Caco-2 (cell line): ENCODE data around the gene RPS16. TPM values are rescaled to one million over a fixed set of nuclear protein-coding genes. Genes with fewer than 3 reads are reported as not detected.

Experiments
- BruUV-seq: library from RNA; stranded (reverse); fragments of 400-500 nt; replicated peaks from 2 replicates; lab custom pipeline; 2021; lab: Mats Ljungman, UMichigan
- CTCF ChIA-PET: fragments of 300-600 bp; sonication (Branson Sonifier 250); formaldehyde crosslinking; loops from one replicate; lab custom pipeline; 2022; ENCODE audit warnings: antibody characterized with exemption; lab: Charles Lee
- POLR2A ChIA-PET: fragments of 300-600 bp; sonication (Branson Sonifier 250); formaldehyde crosslinking; loops from one replicate; lab custom pipeline; 2022; ENCODE audit warnings: antibody characterized with exemption; lab: Charles Lee
- DNase-seq, 2 experiments: peaks; one replicate each; pipeline versions ENCODE4 v3.0.0 to v3.0.0-alpha.2; 2020 to 2022
- H3K27me3 ChIP-seq: replicated peaks from 2 replicates; pipeline ENCODE4 v1.6.0; 2011; ENCODE audit warnings: low read length; ENCODE audit not compliant: control insufficient read depth, insufficient read depth
- H3K36me3 ChIP-seq: 2 replicates; pipeline ENCODE4 v1.5.1; 2011; ENCODE audit warnings: low read length; ENCODE audit not compliant: control insufficient read depth, insufficient read depth
- H3K4me1 ChIP-seq: fragments of 250-450 bp; sonication (Bioruptor Pico); 2 replicates; pipeline ENCODE4 v1.5.1; 2020; ENCODE audit warnings: mild to moderate bottlenecking
- H3K4me3 ChIP-seq: 2 replicates; pipeline ENCODE4 v1.5.1; 2011; ENCODE audit warnings: low read depth, mild to moderate bottlenecking, control low read depth, low read length
- H3K9me3 ChIP-seq: fragments of 250-450 bp; sonication (Bioruptor Pico); 2 replicates; pipeline ENCODE4 v1.5.1; 2020; ENCODE audit warnings: mild to moderate bottlenecking, moderate library complexity
- H3K27ac Mint-ChIP-seq: one replicate; pipeline ENCODE4 v1.8.0; 2022; ENCODE audit warnings: mixed read lengths; ENCODE audit not compliant: unreplicated experiment
- H3K27me3 Mint-ChIP-seq: one replicate; pipeline ENCODE4 v1.8.0; 2022; ENCODE audit warnings: mixed read lengths; ENCODE audit not compliant: insufficient read depth, unreplicated experiment
- H3K36me3 Mint-ChIP-seq: one replicate; pipeline ENCODE4 v1.8.0; 2022; ENCODE audit warnings: mild to moderate bottlenecking, mixed read lengths; ENCODE audit not compliant: insufficient read depth, unreplicated experiment
- H3K4me1 Mint-ChIP-seq: one replicate; pipeline ENCODE4 v1.8.0; 2022; ENCODE audit warnings: low read depth, mixed read lengths; ENCODE audit not compliant: unreplicated experiment
- H3K4me3 Mint-ChIP-seq: one replicate; pipeline ENCODE4 v1.8.0; 2022; ENCODE audit warnings: mild to moderate bottlenecking, moderate library complexity, mixed read lengths; ENCODE audit not compliant: unreplicated experiment
- H3K9me3 Mint-ChIP-seq: one replicate; pipeline ENCODE4 v1.8.0; 2022; ENCODE audit warnings: mixed read lengths; ENCODE audit not compliant: unreplicated experiment
- CTCF ChIP-seq, 2 experiments: fragments of 200-600 bp in 1 of 2; IDR thresholded peaks; 1 replicate in 1 of 2; 2 replicates in 1 of 2; pipeline versions ENCODE4 v1.5.1 to v1.8.0; 2011 to 2022; ENCODE audit warnings: antibody characterized with exemption in 1 of 2, control low read depth in 1 of 2, inconsistent platforms in 1 of 2, low read depth in 1 of 2, low read length in 1 of 2, mild to moderate bottlenecking in 1 of 2, moderate library complexity in 1 of 2; ENCODE audit not compliant: insufficient read depth in 1 of 2, severe bottlenecking in 1 of 2, unreplicated experiment in 1 of 2
- intact Hi-C: fragments of 100-400 bp; cut with micrococcal nuclease; formaldehyde crosslinking; loops from one replicate; pipeline ENCODE4 v1.10.0; 2022; ENCODE audit not compliant: unreplicated experiment
- total RNA-seq: library from RNA; stranded (reverse); gene quantifications from 2 replicates; pipeline ENCODE4 v1.2.3, GENCODE V29; 2022

The RPS16 gene
- total RNA-seq, 1 experiment from 2014 or later: 2,801 TPM

DNA sequence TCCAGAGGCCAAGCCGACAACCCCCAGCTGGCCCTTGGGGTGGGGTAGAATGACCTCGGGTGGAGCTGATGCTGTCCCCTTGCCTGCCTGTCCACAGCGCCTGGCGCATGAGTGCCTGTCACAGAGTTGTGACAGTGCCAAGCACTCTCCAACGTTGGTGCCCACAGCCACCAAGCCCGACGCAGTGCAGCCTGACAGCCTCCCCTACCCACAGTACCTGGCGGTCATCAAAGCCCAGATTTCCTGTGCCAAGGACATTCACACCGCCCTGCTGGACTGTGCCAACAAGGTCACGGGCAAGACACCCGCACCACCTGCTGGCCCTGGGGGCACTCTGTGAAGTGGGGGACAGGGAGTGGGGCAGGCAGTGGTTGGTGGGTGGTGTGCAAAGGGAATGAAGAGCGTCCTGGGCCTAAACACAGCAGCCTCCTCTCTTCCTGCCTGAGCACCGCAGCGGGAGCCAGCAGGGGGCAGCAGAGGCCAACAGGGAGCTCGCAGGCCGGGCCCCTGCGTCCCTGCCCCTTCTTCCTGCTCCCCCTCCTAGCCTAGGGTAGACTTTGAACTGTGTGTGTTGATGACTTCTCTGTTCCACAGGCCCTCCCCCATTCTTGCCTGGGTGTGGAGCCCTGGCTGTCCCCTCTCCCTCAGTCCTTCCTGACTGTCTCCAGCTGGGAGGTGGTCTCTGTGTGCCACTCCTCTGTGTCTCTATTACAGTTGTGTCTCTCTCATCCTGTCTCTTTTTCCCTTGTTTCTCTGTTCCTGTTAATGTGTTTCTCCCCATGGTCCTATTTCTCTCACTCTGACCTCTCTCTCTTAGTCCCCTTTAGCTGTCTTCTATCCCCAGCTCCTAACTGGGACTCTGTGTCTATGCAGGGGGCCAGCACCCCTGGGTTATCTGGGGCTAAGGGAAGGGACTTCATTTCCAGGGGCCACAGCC is 38.1 kb downstream of the RPS16 start:
- H3K27me3 ChIP-seq: no peaks in the 10 kb centered on the region
- H3K27ac Mint-ChIP-seq: peak overlapping the region; percentile 84
- BruUV-seq: no TSS peak
- no peaks in the 10 kb centered on the region for H3K9me3 Mint-ChIP-seq
- peaks cover 52% of the 10 kb centered on the region for H3K4me1 ChIP-seq
- no peaks in the 10 kb centered on the region; the same call in none of the 2 replicates for H3K36me3 ChIP-seq
- no peak overlapping the region for H3K4me3 ChIP-seq
- POLR2A ChIA-PET: interaction anchor here (0.6 to 2.3 kb wide), 7 partner anchors 10 to 573 kb away, joined by 3 to 28 read pairs (median 11); partner anchors contain the start of genes PSMC4, RPS16, SAMD4B and ZFP36
- H3K36me3 Mint-ChIP-seq: peaks cover 67% of the 10 kb centered on the region
- H3K9me3 ChIP-seq: no peaks in the 10 kb centered on the region
- TF ChIP-seq CTCF (IDR thresholded peaks at IDR 0.05; ENCODE audit: insufficient read depth in 1 of 2, low read depth in 1 of 2, low read length in 1 of 2, severe bottlenecking in 1 of 2, unreplicated experiment in 1 of 2): peak; percentile 98
- peak; percentile 94 to 95 for DNase-seq
- H3K4me3 Mint-ChIP-seq: peak overlapping the region; percentile 49
- no peaks in the 10 kb centered on the region for H3K27me3 Mint-ChIP-seq
- intact Hi-C loops: loop anchor here (1.0 to 5.0 kb wide), 2 partner anchors 14 to 270 kb away; partner anchors contain the start of gene PAK4
- CTCF ChIA-PET: interaction anchor here (0.6 to 2.9 kb wide), 12 partner anchors 10 to 844 kb away, joined by 3 to 52 read pairs (median 8); partner anchors contain the start of genes PLEKHG2, RPS16, SAMD4B and ZFP36
- H3K4me1 Mint-ChIP-seq: peaks cover 34% of the 10 kb centered on the region

- Mint-ChIP-seq H3K36me3 (peaks cover 93% of the 10 kb centered on the region), H3K4me1 (peaks cover 33% of the 10 kb centered on the region), H3K4me3 (peak within 1 kb of the TSS; percentile 99), H3K9me3 (no peaks in the 10 kb centered on the region), H3K27ac (peak within 1 kb of the TSS; percentile 92), H3K27me3 (no peaks in the 10 kb centered on the region)
- peak in 1 of 2 experiments; percentile 46 for TF ChIP-seq CTCF (IDR thresholded peaks at IDR 0.05; ENCODE audit: insufficient read depth in 1 of 2, low read depth in 1 of 2, low read length in 1 of 2, severe bottlenecking in 1 of 2, unreplicated experiment in 1 of 2)
- peaks cover 10% of the 10 kb centered on the region for H3K4me1 ChIP-seq
- CTCF ChIA-PET: interaction anchor here (0.6 to 1.5 kb wide), 7 partner anchors 18 to 90 kb away, joined by 3 to 8 read pairs (median 4); partner anchors contain the start of genes RPS16, SAMD4B and TIMM50
- DNase-seq: peak; percentile 98 to 99
- H3K27me3 ChIP-seq: no peaks in the 10 kb centered on the region
- intact Hi-C loops: loop anchor here (5.0 kb wide), 1 partner anchor 49 kb away; the partner anchor contains the start of gene SAMD4B
- H3K4me3 ChIP-seq: peak within 1 kb of the TSS; percentile 76
- no TSS peak for BruUV-seq
- H3K9me3 ChIP-seq: no peaks in the 10 kb centered on the region
- POLR2A ChIA-PET: interaction anchor here (0.8 to 2.0 kb wide), 13 partner anchors 9 to 124 kb away, joined by 3 to 54 read pairs (median 5); partner anchors contain the start of genes RPS16, SAMD4B, SELENOV and SUPT5H
- H3K36me3 ChIP-seq: peaks cover 7% of the 10 kb centered on the region
Measured at GRCh38 chr19:39390751-39391437, 44.9 kb downstream of the RPS16 start, which contains the start of the genes MED29 and PAF1. TSS of gene MED29 (plus strand) at chr19:39391378. CDS start at chr19:39391423, 45 bp downstream. TSS of gene PAF1 (minus strand) at chr19:39391106. CDS start at chr19:39390864, 242 bp downstream.
